HG03159 (cell line): ENCODE results near the gene ERBB4.
A peak's percentile ranks its signal among the peaks of the same experiment; 100 is the strongest.

Experiments used
- ATAC-seq: cut with Tn5 transposase; IDR thresholded peaks from one replicate; pipeline ENCODE4 v1.9.1; 2021; ENCODE audit warnings: mild to moderate bottlenecking, moderate library complexity; ENCODE audit not compliant: unreplicated experiment

The ERBB4 gene

DNA sequence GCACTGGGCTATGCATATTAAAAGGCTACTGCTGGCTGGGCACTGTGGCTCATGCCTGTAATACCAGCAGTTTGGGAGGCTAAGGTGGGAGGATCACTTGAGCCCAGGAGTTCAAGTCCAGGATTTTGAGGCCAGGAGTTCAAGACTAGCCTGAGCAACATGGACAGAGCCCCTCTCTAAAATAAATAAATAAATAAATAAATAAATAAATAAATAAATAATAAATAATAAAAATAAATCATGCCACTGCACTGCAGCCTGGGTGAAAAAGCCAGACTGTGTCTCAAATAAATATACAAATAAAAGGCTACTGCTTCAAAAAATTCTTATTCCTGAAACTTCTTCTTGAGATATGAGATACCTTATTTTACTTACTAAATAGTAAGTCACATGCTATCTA is 439.6 kb downstream of the ERBB4 start:
- ATAC-seq, result no peak

DNA sequence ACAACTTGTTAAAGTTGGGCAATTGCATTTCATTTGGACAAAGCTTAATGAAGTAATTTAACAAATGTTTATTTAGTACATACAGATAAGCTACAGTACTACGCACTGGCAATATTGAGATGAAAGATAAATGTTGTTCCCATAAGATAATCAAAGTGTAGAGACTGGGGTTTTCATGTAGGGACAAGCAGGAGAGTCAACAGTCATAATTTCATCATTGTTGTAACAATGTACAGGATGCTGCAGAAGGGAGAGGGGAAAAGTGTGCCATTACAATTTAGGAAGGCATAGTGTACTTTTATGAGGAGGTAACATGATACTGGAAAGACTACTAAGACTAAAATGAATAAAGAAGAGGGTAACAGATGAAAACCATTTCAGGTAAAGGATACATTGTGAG is 441.6 kb downstream of the ERBB4 start:
- no peak for ATAC-seq

DNA sequence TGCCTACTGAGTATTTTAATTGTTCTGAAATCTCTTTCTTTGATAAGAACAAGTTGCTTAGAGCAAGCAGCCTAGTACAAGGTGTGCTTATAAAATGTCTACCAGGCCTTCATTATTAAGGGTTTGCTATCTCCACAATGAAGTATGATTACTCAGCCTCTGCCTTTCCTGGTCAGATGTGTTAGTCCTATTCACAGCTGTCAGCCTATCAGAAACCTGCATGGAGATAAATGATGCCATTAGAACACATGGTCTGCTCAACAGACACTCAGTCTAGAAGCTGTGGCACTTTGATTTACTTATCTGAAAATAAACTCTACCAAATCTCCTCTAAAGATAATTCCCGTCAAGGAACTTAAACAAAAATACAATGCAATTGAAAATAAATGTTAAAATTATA is 448.7 kb downstream of the ERBB4 start:
- ATAC-seq, result no peak

DNA sequence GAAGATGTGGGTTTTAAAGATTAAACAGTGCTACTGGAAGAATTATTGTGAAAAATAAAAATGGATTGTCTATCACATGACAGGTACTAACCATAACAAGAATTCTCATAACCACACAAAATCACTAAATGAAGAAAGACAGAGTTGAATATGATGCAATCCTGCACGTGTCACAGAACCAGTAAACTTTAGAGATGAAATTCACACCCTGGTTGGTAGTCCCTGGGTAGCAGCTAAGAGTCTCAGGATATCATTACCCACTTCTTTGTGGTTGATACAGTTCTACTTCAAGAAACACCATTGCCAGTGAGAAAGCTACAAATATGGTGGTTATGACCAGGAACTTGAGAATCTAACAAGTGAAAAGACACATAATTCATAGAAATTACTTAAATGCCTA is 450.2 kb downstream of the ERBB4 start:
- ATAC-seq, result peak; percentile 46

DNA sequence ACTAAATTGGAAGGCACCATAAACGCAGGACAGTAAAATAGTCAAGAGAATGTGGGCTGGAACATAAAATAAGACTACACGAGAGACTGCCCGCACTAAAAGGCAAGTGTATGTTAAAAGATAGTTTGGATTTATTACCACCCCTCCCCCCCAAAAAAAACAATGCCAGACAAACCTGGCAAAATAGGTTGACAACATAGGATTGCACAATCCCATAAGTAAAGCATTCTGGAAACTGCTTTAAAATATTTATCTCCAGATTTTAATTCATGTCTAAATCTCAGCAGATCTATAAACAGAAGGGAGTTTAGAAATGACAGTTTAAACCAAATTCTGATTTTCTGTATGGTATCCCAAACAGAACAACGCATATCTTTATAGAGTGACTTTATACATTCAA is 455.1 kb downstream of the ERBB4 start:
- no peak for ATAC-seq

DNA sequence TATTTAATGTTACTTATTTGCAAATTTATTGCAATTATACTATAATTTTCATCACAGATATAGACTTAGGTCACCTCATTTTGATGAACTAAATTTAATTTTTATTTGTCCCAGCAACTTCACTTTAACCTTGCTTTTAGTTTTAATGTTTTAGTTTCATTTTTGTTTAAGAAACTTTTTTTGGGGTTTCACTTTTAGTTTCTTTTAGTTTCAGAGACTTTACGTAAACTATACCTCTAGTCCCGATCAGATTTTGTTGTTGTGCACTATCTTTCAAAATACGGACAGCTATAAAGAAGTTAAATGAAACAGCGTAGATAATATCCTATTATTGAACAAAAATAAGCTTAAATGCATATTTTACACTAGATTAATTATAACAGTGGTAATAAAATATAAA is 460.5 kb downstream of the ERBB4 start:
- ATAC-seq, result peak; percentile 75

DNA sequence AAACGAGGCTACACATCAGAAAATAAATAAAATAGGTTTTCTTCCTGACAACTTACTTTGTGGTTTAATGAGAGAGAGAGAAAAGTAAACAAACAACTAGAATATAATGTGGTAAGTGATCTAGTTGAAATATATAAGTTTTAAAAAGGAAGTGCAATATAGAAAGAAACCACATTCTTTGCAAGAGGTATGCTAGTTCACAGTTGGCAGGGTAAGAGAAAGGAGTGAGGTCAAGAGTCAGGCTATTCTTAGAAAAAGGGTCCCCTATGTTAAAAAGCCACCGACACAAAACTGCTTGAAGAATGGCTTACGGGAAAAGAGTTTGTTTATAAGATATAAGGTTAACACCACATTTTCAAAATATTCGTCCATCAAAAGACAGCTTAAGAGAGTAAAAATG is 462.1 kb downstream of the ERBB4 start:
- ATAC-seq, result no peak

DNA sequence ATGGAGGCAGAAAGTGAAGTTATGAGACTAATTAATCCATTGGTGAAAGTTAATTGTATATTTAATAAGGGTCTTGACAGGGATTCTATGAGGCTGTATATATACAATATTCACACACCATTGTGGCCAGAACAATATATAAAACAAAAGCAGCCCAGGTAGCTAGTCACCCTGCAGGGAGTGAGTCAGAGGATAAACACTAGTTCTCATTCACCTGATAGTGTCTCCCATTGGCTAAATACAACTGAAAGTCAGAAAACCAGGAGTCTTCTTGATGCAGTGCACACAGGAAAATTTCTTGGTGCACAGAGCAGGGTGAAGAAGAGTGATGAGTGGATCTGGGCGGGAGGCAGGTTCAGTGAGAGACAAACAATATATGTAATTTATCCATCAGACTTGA is 465.2 kb downstream of the ERBB4 start:
- ATAC-seq, result no peak

DNA sequence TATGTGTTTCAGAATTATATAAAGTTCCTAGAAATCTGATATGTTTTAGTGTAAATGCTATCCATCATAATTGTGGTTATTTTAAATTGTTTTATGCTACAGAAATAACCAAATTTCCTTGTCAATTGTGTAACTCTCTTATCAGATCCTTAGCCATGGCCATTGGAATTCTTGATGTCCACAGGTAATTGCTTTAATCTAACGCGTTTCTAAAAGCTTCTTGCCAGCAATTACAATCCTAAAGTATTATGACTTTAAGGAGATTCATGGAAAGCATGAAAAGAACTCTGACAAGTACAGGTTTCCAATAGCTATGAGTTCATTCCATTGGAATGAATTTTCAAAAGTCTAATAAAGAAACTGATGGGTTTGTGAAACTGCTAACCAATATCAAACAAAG is 472.1 kb downstream of the ERBB4 start:
- no peak for ATAC-seq

DNA sequence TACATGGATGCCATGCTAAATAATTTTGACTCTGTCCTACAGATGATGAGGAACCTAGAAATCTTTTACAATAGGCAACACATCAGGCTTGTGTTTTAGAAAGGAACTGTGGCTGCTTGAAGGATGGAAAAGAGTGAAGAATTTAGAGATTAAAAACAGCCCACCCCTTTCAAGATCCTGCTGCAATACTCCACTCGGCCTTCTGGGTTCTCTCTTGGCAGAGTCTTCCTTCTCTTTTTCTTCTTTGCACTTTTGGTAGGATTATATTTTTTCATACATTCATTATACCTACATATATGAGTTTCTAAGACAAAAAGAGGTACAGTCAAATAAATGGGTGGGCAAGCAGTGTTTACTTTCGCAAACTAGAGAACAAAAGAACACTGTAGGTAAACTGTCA is 474.3 kb downstream of the ERBB4 start:
- no peak for ATAC-seq

DNA sequence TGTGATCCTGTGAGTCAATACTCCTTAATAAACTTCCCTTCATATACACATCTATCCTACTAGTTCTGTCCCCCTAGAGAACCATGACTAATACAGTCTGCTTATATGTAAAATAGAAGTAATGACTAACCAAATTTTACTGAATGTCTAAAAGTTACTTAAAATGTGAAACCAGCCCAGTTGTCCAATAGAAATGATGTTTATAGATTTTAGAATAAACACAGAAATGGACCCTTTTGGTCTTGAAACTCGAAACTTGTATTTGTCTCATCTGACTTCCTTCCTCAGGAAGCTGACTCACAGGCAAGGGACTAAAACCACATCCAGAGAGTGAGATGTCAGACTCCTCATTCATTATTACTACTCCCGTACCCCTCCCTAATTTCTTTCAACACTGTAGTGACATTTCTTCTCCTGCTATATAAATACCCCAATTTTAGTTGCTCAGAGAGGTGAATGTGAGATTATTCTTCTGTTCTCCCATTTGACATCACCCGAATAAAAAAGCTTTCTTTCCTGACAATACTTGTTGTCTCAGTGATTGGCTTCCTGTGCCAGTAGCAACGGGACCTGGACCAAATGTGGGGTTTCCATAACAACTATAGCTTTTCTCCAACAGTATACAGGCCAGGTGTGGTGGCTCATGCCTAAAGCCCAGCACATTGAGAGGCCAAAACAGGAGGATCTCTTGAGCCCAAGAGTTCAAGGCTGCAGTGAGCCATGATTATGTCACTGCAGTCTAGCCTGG is 486.0 kb downstream of the ERBB4 start:
- ATAC-seq, result no peak

DNA sequence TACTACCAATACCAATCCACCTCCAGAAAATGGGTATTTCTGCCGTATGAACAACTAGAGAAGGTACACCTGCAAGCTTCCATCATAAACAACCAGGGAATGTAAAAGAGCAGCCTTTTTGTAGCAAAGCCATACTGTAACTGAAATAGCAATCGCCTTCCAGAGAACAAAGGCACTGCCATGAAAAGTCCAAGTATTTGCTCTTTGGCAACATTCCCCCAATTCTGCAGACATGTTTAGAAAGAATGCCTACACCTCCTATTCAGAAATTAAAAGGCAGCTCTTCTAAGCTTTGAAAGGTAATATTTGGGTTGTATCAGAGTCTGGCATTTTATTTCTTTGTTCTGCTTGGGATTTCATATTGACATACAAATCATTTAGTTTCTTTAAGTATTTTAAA is 487.7 kb downstream of the ERBB4 start:
- no peak for ATAC-seq

DNA sequence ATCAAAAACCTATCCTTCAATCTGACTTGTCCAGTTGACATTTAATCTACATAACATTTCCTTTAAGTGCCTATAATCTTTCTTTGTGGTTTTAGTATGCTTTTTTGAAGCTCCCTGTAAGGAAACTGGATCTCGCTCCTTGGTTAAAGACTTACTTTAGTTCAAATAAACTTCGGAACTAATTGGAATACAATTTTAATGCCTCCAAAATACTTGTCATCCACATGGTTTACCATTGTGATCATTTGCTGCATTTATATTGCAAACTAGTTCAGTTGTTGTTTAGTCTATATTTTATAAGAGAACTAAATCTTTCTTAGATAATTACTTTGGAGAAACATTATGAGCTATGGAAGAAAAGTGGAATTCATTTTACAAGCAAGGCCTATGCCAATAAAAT is 496.0 kb downstream of the ERBB4 start:
- no peak for ATAC-seq

DNA sequence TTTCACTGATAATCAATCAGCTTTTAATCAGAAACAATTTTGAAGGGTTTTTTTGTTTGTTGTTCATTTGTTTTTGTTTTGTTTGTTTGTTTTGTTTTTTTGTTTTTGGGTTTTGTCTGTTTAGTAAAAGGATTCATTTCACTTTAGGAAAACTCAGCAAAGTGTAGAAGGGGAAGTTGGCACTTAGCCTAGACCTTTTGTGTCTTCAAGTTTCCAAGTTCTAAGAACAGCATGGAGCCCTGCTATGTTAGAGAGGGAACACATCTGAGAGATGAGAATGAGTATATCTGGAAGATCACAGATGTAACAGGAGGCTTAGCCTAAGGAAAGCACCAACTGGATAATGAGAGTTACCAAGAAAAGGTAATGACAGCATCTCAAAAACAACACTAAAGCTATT is 501.5 kb downstream of the ERBB4 start:
- no peak for ATAC-seq

DNA sequence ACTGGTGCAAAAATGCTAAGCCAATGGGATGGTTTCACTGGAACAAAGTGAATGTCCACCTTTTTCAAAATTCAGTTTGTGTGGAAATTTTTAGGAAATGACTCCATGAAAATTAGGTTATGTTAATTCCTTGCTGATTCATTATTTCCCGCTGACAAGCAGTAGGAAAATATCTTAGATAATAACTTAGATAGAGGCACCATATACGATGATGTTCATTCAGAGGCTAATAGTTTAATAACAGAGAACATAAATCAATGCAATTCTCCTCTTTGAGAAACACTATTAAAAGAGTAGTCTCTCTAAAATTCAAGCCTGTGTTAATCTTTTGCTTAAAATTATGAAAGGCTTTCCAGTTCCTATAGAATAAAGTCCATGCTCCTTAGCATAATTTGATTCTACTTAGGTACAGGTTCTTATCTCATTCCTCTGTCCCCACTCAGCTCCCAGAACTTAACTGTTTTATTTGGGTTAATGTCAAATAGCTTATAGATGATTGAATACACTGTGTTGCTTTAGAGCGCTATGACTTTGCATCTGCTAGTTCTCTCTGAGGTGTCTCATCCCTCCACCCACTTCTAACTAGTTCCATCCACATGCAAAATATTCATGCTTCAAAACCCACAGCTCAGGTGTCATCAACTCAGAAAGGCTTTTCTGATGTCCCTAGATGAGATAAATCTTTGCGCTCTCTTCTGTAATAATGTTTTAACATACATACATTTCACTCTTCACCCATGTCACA is 503.6 kb downstream of the ERBB4 start:
- ATAC-seq, result no peak

DNA sequence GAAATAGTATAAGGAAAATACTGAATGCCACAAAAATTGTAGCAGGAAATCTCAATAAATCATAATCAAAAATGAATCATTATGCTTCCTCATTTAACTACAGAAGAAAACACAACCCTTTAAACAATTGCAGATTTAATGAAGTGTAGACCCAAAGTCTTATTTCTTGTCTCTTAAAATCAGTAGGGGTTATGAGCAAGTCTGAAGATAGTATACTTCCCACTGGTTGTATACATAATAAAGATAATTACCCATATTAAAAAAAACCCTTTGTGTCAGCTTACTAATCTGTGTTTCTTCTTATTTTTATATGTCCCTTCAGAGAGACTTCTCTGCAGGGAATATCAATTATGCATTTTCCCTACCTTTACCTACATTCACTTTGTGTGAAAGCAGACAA is 504.7 kb downstream of the ERBB4 start:
- no peak for ATAC-seq

DNA sequence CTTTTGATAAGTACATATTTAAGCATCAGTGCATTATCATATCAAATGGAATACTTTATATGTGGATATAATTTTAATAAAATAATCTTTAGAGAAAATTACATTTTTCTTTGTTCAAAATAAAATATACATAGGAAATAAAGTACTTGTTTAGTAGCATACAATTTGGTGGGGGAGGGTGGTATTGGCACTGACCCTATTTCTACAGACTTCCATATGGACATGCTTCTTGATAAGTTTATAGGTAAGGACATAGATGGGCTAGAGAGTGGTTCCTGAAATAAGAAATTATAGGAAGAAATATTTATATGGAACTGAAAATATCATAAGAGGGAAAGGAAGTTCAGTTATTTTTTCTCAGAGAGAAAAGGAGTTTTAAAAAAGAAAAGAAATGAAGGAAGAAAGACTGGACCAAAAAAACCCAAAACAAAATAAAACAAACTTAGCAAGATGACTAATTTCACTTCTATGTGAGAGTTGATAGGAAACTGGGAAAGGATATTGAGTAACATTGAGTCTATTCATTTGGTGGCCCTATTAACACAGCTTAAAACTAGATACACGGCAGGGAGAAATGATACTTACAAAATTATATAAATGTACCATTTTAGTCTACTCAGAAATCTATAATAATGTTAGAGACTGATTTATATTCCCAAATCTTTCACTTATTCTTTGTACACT is 505.9 kb downstream of the ERBB4 start:
- no peak for ATAC-seq

DNA sequence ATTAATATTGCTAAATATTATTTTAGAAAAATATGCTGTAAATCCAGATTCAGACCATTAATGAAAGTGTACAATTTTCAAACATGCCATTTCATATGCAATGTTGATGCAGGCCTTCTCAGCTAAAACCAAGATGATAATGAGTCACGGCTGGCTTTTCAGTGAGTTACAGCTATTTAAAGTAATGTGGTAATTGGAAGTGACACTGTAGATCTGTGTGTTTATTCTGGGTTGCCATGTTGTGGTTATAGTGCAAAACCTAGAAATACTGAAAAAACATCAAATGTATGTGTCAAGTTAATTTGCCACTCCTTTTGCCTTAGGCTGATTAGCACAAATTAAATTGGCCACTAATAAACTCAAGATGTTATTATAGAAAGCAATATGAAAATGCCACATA is 506.6 kb downstream of the ERBB4 start:
- no peak for ATAC-seq

DNA sequence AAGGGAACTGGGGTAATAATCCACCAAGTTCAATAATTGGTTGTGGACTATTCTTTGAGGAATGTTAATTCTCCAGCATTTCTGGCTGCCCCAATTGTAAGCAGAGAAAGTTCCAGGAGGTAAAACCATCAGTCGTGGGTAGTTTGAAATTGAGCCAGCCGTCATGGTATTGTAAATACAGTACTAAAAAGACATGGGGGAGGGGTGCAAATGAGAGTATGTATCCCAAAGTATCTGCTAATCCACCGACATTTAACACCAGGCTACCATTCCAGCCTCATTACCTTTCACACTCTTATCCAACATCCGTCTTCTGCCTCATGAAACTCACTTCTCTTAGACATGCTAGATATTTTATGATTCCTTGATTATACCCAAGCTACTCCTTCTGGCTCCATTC is 507.9 kb downstream of the ERBB4 start:
- ATAC-seq, result no peak

DNA sequence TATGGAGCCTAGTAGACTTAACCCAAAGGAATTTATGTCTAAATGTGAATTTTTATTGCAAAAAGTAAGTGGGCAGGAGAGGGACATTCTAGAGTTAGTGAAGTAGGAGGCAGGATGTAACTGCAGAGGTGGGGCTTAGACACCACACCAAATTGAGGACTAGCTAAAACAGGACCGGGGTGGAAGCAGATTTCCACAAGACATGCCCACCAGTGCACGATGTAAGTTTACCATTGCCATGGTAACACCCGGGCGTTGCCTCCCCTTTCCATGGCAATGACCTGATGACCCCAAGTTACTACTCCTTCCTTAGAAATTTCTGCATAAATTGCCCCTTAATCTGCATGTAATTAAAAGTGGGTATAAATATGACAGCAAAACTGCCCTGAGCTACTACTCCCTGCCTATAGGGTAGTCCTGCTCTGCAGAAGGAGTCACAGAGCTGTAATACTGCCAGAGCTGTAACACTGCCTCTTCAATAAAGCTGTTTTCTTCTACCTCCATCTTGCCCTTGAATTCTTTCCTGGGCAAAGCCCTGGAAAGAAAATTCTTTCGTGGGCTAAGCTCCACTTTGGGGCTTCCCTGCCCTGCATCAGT is 509.7 kb downstream of the ERBB4 start:
- no peak for ATAC-seq

DNA sequence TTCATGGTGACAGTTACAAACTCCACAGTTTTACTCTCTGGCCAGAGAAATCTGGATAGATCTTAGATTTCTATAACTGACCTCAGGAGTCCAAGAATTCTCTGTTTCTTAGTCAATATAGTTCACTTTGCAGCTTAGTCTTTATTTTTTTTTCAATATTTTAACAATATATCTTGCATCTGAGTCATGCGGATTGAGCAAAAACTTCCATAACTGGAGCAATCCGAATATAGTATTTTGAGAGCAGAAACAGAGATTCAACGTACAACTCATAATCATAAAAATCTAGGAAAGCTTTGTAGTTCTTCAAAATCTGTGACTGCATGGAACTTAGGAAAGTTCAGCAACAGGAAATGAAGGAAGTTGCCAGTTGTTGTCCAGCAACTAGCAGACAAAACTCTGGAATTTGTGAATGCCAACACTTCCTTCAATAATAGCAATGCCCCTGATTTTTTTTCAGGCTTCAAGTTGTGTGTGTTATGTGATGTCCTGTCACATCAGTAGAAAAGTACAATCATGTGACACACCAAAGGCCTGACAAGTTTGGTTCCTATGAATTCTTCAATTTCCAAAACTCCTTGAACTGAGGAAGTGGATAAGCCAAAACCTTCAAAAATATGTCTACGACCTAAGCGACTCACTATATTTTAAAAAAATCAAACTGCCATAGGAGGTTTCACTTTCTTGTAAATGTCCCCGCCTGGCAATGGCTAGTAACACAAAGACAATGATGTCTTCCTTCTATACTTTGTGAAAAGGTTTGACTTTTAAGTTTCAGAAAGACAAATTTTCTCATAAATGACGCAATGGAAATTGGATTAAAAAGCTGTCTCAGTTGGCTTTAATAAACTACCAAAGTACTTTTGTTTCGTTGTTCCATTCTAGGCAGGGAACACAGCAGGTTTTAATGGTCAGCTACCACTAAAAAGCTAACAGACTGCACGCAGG is 510.6 kb downstream of the ERBB4 start:
- no peak for ATAC-seq
